ENCODE results near the gene RIMS4.

- TF ChIP-seq, protein P1, sequence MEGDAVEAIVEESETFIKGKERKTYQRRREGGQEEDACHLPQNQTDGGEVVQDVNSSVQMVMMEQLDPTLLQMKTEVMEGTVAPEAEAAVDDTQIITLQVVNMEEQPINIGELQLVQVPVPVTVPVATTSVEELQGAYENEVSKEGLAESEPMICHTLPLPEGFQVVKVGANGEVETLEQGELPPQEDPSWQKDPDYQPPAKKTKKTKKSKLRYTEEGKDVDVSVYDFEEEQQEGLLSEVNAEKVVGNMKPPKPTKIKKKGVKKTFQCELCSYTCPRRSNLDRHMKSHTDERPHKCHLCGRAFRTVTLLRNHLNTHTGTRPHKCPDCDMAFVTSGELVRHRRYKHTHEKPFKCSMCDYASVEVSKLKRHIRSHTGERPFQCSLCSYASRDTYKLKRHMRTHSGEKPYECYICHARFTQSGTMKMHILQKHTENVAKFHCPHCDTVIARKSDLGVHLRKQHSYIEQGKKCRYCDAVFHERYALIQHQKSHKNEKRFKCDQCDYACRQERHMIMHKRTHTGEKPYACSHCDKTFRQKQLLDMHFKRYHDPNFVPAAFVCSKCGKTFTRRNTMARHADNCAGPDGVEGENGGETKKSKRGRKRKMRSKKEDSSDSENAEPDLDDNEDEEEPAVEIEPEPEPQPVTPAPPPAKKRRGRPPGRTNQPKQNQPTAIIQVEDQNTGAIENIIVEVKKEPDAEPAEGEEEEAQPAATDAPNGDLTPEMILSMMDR (IDR thresholded peaks at IDR 0.05): no peak
- TF ChIP-seq POLR2A (IDR thresholded peaks at IDR 0.05): no peak
These were observed 826 bp downstream of the RIMS4 start for GRCh38 chr20:44809380-44810060.

All from thyroid gland (tissue), 4 donors.